PC-9 (cell line): ENCODE results near the gene GLOD4. TPM values are rescaled to one million over a fixed set of nuclear protein-coding genes. Genes with fewer than 3 reads are reported as not detected.

ENCODE experiments used
- BruUV-seq: library from RNA; stranded (reverse); fragments of 400-500 nt; replicated peaks from 2 replicates; lab custom pipeline; 2021; lab: Mats Ljungman, UMichigan
- CTCF ChIA-PET: fragments of 300-600 bp; sonication (Branson Sonifier 250); formaldehyde crosslinking; loops from one replicate; lab custom pipeline; 2022; ENCODE audit warnings: antibody characterized with exemption; lab: Charles Lee
- POLR2A ChIA-PET: fragments of 300-600 bp; sonication (Branson Sonifier 250); formaldehyde crosslinking; loops from one replicate; lab custom pipeline; 2022; ENCODE audit warnings: antibody characterized with exemption; ENCODE audit not compliant: unreplicated experiment; lab: Charles Lee
- DNase-seq, 2 experiments: peaks; one replicate each; pipeline versions ENCODE4 v3.0.0 to v3.0.0-alpha.2; 2015 to 2022; ENCODE audit warnings: mixed read lengths in 1 of 2
- H2AFZ ChIP-seq: fragments of 200-600 bp; sonication (generic); 2 replicates; pipeline ENCODE4 v1.8.1; 2017; ENCODE audit warnings: antibody characterized with exemption
- H3F3A ChIP-seq: fragments of 200-600 bp; sonication (generic); 2 replicates; pipeline ENCODE4 v1.8.1; 2017; ENCODE audit warnings: antibody characterized with exemption, mild to moderate bottlenecking, low read depth; ENCODE audit not compliant: insufficient read depth
- H3K27ac ChIP-seq: fragments of 200-600 bp; sonication (generic); 2 replicates; pipeline ENCODE4 v1.6.1; 2016; ENCODE audit warnings: mixed run types
- H3K27me3 ChIP-seq: fragments of 200-600 bp; sonication (generic); 2 replicates; pipeline ENCODE4 v1.6.1; 2016; ENCODE audit warnings: low read depth, mixed run types; ENCODE audit not compliant: insufficient read depth
- H3K36me3 ChIP-seq: fragments of 200-600 bp; sonication (generic); 2 replicates; pipeline ENCODE4 v1.6.1; 2016; ENCODE audit warnings: low read depth, mixed run types
- H3K4me1 ChIP-seq: fragments of 200-600 bp; sonication (generic); replicated peaks from 2 replicates; pipeline ENCODE4 v1.6.1; 2016; ENCODE audit warnings: mixed run types; ENCODE audit not compliant: insufficient read depth
- H3K4me2 ChIP-seq: fragments of 200-600 bp; sonication (generic); 2 replicates; pipeline ENCODE4 v1.6.1; 2017; ENCODE audit warnings: mixed run types
- H3K4me3 ChIP-seq: fragments of 200-600 bp; sonication (generic); 2 replicates; pipeline ENCODE4 v1.6.1; 2016; ENCODE audit warnings: mixed run types
- H3K79me2 ChIP-seq: fragments of 200-600 bp; sonication (generic); 2 replicates; pipeline ENCODE4 v1.6.1; 2017; ENCODE audit warnings: low read depth, mixed run types
- H3K9me2 ChIP-seq: fragments of 200-600 bp; sonication (generic); 2 replicates; pipeline ENCODE4 v1.8.1; 2017; ENCODE audit warnings: mild to moderate bottlenecking; ENCODE audit not compliant: insufficient read depth
- H3K9me3 ChIP-seq: fragments of 200-600 bp; sonication (generic); 2 replicates; pipeline ENCODE4 v1.8.1; 2016; ENCODE audit warnings: low read depth; ENCODE audit not compliant: insufficient read depth
- H4K20me1 ChIP-seq: fragments of 200-600 bp; sonication (generic); 2 replicates; pipeline ENCODE4 v1.8.1; 2017; ENCODE audit not compliant: insufficient read depth
- EZH2 ChIP-seq: fragments of 200-600 bp; sonication (generic); IDR thresholded peaks from 2 replicates; pipeline ENCODE4 v1.8.0; 2017; ENCODE audit warnings: antibody characterized with exemption, low read depth
- intact Hi-C: fragments of 100-400 bp; cut with micrococcal nuclease; formaldehyde crosslinking; loops from one replicate; pipeline ENCODE4 v1.10.0; 2022; ENCODE audit not compliant: unreplicated experiment
- total RNA-seq: library from RNA; stranded (reverse); gene quantifications from 2 replicates; pipeline ENCODE4 v1.2.3, GENCODE V29; 2021
- TF ChIP-seq, protein P1 (sequence below): fragments of 200-600 bp; sonication (generic); conservative IDR thresholded peaks from 2 replicates; pipeline ENCODE4 v1.6.1; 2017; ENCODE audit warnings: mixed run types, antibody characterized with exemption, mild to moderate bottlenecking, moderate library complexity

The GLOD4 gene
- total RNA-seq, 1 experiment from 2014 or later, result 110 TPM

GRCh38 chr17:784143-784542 lies 2.1 kb upstream of the GLOD4 start:
- Histone ChIP-seq H3K27ac (no peak overlapping the region), H3K4me3 (peak overlapping the region; percentile 92; the same call in 1 of the 2 replicates), H3K9me3 (no peaks in the 10 kb centered on the region), H4K20me1 (no peaks in the 10 kb centered on the region; the same call in none of the 2 replicates), H2AFZ (no peak overlapping the region), H3F3A (peaks cover 5% of the 10 kb centered on the region; the same call in 1 of the 2 replicates), H3K9me2 (no peaks in the 10 kb centered on the region), H3K27me3 (no peaks in the 10 kb centered on the region), H3K4me2 (peak overlapping the region; percentile 90), H3K79me2 (peaks cover 66% of the 10 kb centered on the region), H3K4me1 (peaks cover 17% of the 10 kb centered on the region), H3K36me3 (0 out of 2 replicates have a peak, but pooled peaks cover 10% of the 10 kb centered on the region)
- TF ChIP-seq, protein P1, sequence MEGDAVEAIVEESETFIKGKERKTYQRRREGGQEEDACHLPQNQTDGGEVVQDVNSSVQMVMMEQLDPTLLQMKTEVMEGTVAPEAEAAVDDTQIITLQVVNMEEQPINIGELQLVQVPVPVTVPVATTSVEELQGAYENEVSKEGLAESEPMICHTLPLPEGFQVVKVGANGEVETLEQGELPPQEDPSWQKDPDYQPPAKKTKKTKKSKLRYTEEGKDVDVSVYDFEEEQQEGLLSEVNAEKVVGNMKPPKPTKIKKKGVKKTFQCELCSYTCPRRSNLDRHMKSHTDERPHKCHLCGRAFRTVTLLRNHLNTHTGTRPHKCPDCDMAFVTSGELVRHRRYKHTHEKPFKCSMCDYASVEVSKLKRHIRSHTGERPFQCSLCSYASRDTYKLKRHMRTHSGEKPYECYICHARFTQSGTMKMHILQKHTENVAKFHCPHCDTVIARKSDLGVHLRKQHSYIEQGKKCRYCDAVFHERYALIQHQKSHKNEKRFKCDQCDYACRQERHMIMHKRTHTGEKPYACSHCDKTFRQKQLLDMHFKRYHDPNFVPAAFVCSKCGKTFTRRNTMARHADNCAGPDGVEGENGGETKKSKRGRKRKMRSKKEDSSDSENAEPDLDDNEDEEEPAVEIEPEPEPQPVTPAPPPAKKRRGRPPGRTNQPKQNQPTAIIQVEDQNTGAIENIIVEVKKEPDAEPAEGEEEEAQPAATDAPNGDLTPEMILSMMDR, result no peak
- no peak for TF ChIP-seq EZH2
- CTCF ChIA-PET, result no interaction called here
- no TSS peak for BruUV-seq
- POLR2A ChIA-PET, result no interaction called here
- intact Hi-C loops, result loop anchor here (5.0 kb wide), 1 partner anchor 213 kb away; the partner anchor contains the start of gene TIMM22
- no peak for DNase-seq

DNA sequence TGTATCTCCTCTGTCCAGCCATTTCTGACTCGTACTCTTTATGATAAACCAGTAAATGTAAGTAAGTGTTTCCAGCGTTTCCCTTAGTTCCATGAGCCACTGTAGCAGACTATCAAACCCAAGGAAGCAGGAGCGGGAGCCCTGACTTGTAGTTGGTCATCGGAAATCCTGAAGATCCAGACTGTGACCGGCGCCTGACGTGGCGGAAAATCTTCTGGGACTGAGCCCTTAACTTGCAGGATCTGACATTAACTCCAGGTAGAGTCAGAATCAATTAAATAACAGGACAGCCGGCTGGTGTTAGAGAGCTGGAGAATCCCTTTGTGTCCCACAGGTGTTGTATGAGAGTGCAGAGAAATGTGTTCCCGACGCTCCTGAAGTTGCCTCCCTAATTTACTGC lies 4.0 kb downstream of the GLOD4 start:
- no peak overlapping the region for H3K27ac ChIP-seq
- H3K9me3 ChIP-seq, result no peaks in the 10 kb centered on the region
- H3K27me3 ChIP-seq, result no peaks in the 10 kb centered on the region
- no peak overlapping the region for H2AFZ ChIP-seq
- peaks cover 6% of the 10 kb centered on the region for H3K4me1 ChIP-seq
- intact Hi-C loops, result no loop called here
- H4K20me1 ChIP-seq, result peaks cover 10% of the 10 kb centered on the region
- POLR2A ChIA-PET, result no interaction called here
- H3K4me3 ChIP-seq, result no peak overlapping the region
- no peaks in the 10 kb centered on the region; the same call in 1 of the 2 replicates for H3F3A ChIP-seq
- no peak overlapping the region for H3K4me2 ChIP-seq
- TF ChIP-seq EZH2, result no peak
- TF ChIP-seq, protein P1, result no peak
- CTCF ChIA-PET, result no interaction called here
- no peak for DNase-seq
- no TSS peak for BruUV-seq
- peaks cover 26% of the 10 kb centered on the region; the same call in 1 of the 2 replicates for H3K36me3 ChIP-seq
- peaks cover 43% of the 10 kb centered on the region for H3K79me2 ChIP-seq
- H3K9me2 ChIP-seq, result no peaks in the 10 kb centered on the region

- BruUV-seq, result no TSS peak
These were observed 7.8 kb downstream of the GLOD4 start for GRCh38 chr17:774313-774584.

More at GRCh38 chr17:774313-774584, 7.8 kb downstream of the GLOD4 start:
- H3K27me3 ChIP-seq, result no peaks in the 10 kb centered on the region
- TF ChIP-seq, protein P1, result no peak
- TF ChIP-seq EZH2, result no peak
- no peak for DNase-seq
- peaks cover 6% of the 10 kb centered on the region; the same call in 1 of the 2 replicates for H3K79me2 ChIP-seq
- H3K4me1 ChIP-seq, result no peaks in the 10 kb centered on the region
- POLR2A ChIA-PET, result no interaction called here
- CTCF ChIA-PET, result no interaction called here
- no peaks in the 10 kb centered on the region for H3K9me2 ChIP-seq
- peaks cover 19% of the 10 kb centered on the region for H4K20me1 ChIP-seq
- no peak overlapping the region for H2AFZ ChIP-seq
- H3K36me3 ChIP-seq, result peaks cover 53% of the 10 kb centered on the region
- H3K27ac ChIP-seq, result no peak overlapping the region
- no peak overlapping the region for H3K4me3 ChIP-seq
- H3K9me3 ChIP-seq, result no peaks in the 10 kb centered on the region
- intact Hi-C loops, result no loop called here
- no peaks in the 10 kb centered on the region; the same call in 1 of the 2 replicates for H3F3A ChIP-seq
- H3K4me2 ChIP-seq, result no peak overlapping the region
